ENCODE measurements around the gene CSAG2.

CSAG2 gene

DNA sequence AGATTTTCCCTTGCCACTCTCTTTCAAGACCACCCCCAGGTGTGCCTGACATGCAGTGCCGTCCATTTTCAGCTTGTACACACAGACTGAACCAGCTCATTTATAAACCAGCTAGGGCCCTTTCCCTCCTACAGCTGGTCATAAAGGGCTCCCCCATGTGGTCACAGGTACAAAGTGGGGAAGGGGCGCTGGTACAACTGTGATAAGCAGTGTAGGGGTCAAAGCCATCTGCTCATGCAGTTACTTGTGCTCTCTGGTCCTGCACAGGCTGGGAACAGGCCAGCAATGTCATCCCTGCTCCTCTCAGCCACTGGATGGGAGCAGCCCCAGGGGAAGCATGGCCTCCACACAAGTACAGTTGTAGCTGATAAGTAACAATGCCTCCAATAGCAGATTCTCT, 50.8 kb downstream of the CSAG2 start:
- DNase-seq, result no peak

Measured in hippocampal formation (tissue), 2 donors.